HUES6 (cell line): ENCODE data around the gene HRH2.

Experiments
- H3K27ac ChIP-seq: 2 replicates; pipeline ENCODE4 v1.7.0; 2013; ENCODE audit warnings: low read depth, mild to moderate bottlenecking, low read length, inconsistent platforms
- H3K27me3 ChIP-seq: 2 replicates; pipeline ENCODE4 v1.6.1; 2013; ENCODE audit warnings: low read length; ENCODE audit not compliant: control insufficient read depth, insufficient read depth
- H3K36me3 ChIP-seq: 2 replicates; pipeline ENCODE4 v1.6.1; 2013; ENCODE audit warnings: low read length; ENCODE audit not compliant: control insufficient read depth, insufficient read depth
- H3K4me1 ChIP-seq: 2 replicates; pipeline ENCODE4 v1.6.1; 2013; ENCODE audit warnings: low read length; ENCODE audit not compliant: control insufficient read depth, insufficient read depth
- H3K4me3 ChIP-seq: 2 replicates; pipeline ENCODE4 v1.5.1; 2013; ENCODE audit warnings: low read depth, low read length
- H3K9ac ChIP-seq: one replicate; pipeline ENCODE4 v1.6.1; 2013; ENCODE audit warnings: mild to moderate bottlenecking, low read length
- H3K9me3 ChIP-seq: 2 replicates; pipeline ENCODE4 v1.6.1; 2013; ENCODE audit warnings: low read depth, low read length; ENCODE audit not compliant: control insufficient read depth, insufficient read depth

The HRH2 gene

DNA sequence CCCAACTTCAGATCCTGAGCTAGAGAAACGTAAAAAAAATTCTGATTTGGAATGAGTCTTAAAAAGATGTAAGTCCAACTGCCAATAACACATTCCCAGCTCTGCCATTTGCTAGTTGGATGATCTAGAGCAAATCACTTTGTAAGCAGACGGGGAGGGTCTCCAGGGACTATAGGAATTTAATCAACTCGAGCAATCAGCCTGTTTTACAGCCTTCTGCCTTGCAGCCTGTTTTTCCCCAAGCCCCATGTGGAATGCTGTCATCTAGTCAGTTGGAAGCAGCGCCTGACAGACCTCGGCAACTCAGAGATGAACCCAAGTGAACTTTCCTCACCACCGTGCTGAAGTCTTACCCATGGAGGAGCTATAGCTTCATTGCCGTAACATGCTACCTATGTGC is 34.8 kb upstream of the HRH2 start:
- H3K9ac ChIP-seq, result no peak overlapping the region
- no peak overlapping the region for H3K27ac ChIP-seq
- H3K27me3 ChIP-seq, result no peaks in the 10 kb centered on the region
- no peaks in the 10 kb centered on the region for H3K36me3 ChIP-seq
- H3K9me3 ChIP-seq, result peaks cover 30% of the 10 kb centered on the region
- peaks cover 4% of the 10 kb centered on the region; the same call in 1 of the 2 replicates for H3K4me1 ChIP-seq
- no peak overlapping the region for H3K4me3 ChIP-seq

DNA sequence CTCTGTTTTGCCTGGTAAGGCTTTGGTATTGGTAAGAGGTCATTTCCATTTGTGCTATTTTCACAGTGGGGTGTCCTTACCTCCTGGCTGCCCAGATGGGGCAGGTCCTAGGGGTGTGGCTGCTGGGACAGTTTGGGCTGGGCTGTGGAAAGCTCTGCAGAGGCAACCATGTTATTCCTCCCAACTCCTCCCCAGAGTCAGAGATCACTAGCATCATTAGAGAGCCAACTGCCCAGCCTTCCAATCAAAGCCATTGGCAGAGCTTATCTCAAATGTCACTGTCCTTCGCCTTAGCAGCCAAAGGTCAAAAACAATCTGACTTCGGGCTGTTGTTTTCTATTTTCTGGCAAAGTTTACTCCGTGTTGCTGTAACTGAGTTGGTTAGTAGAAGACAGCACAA is 33.6 kb upstream of the HRH2 start:
- Histone ChIP-seq H3K27ac (no peak overlapping the region), H3K4me3 (no peak overlapping the region), H3K27me3 (no peaks in the 10 kb centered on the region), H3K4me1 (no peaks in the 10 kb centered on the region), H3K9me3 (peaks cover 30% of the 10 kb centered on the region), H3K9ac (no peak overlapping the region), H3K36me3 (no peaks in the 10 kb centered on the region)

- no peak overlapping the region for H3K9ac ChIP-seq
- no peaks in the 10 kb centered on the region for H3K36me3 ChIP-seq
- H3K9me3 ChIP-seq, result peaks cover 20% of the 10 kb centered on the region
- H3K4me3 ChIP-seq, result no peak overlapping the region
- no peaks in the 10 kb centered on the region for H3K27me3 ChIP-seq
- H3K4me1 ChIP-seq, result no peaks in the 10 kb centered on the region
- no peak overlapping the region for H3K27ac ChIP-seq
These were observed 30.9 kb upstream of the HRH2 start for GRCh38 chr5:175627005-175627404.

- no peaks in the 10 kb centered on the region for H3K27me3 ChIP-seq
- H3K36me3 ChIP-seq, result no peaks in the 10 kb centered on the region
- H3K4me1 ChIP-seq, result no peaks in the 10 kb centered on the region
- no peak overlapping the region for H3K9ac ChIP-seq
- H3K4me3 ChIP-seq, result no peak overlapping the region
- H3K9me3 ChIP-seq, result peaks cover 13% of the 10 kb centered on the region
- H3K27ac ChIP-seq, result no peak overlapping the region
These were observed 30.1 kb upstream of the HRH2 start for GRCh38 chr5:175627739-175628138.

- Histone ChIP-seq H3K9ac (no peak overlapping the region), H3K36me3 (no peaks in the 10 kb centered on the region), H3K9me3 (peaks cover 9% of the 10 kb centered on the region; the same call in 1 of the 2 replicates), H3K27ac (no peak overlapping the region), H3K4me1 (0 out of 2 replicates have a peak, but pooled peaks cover 6% of the 10 kb centered on the region), H3K4me3 (no peak overlapping the region), H3K27me3 (no peaks in the 10 kb centered on the region)
These were observed 29.2 kb upstream of the HRH2 start for GRCh38 chr5:175628668-175629067.

DNA sequence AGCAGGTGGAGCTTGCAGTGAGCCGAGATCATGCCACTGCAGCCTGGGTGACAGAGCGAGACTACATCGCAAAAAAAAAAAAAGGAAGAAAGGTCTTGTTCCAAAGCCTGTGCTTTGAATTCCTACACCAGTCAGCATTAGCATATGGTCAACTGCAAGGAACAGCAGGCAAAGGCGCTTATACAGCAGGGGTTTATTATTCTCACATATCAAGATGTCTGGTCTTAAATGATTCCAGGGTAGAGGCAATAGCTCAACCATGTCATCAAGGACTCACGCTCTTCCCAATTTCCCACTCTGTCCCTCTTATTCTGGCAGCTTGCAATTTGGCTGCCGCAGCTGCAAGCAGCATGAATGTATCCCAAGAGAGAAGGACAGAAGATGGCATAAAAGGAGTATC is 28.6 kb upstream of the HRH2 start:
- Histone ChIP-seq H3K36me3 (no peaks in the 10 kb centered on the region), H3K4me1 (0 out of 2 replicates have a peak, but pooled peaks cover 7% of the 10 kb centered on the region), H3K9ac (no peak overlapping the region), H3K27me3 (no peaks in the 10 kb centered on the region), H3K27ac (no peak overlapping the region), H3K4me3 (no peak overlapping the region), H3K9me3 (peaks cover 9% of the 10 kb centered on the region; the same call in 1 of the 2 replicates)

- Histone ChIP-seq H3K4me3 (no peak overlapping the region), H3K9me3 (peaks cover 9% of the 10 kb centered on the region; the same call in 1 of the 2 replicates), H3K27me3 (no peaks in the 10 kb centered on the region), H3K36me3 (no peaks in the 10 kb centered on the region), H3K27ac (no peak overlapping the region), H3K9ac (no peak overlapping the region), H3K4me1 (0 out of 2 replicates have a peak, but pooled peaks cover 7% of the 10 kb centered on the region)
These were observed 28.1 kb upstream of the HRH2 start for GRCh38 chr5:175629793-175630192.

DNA sequence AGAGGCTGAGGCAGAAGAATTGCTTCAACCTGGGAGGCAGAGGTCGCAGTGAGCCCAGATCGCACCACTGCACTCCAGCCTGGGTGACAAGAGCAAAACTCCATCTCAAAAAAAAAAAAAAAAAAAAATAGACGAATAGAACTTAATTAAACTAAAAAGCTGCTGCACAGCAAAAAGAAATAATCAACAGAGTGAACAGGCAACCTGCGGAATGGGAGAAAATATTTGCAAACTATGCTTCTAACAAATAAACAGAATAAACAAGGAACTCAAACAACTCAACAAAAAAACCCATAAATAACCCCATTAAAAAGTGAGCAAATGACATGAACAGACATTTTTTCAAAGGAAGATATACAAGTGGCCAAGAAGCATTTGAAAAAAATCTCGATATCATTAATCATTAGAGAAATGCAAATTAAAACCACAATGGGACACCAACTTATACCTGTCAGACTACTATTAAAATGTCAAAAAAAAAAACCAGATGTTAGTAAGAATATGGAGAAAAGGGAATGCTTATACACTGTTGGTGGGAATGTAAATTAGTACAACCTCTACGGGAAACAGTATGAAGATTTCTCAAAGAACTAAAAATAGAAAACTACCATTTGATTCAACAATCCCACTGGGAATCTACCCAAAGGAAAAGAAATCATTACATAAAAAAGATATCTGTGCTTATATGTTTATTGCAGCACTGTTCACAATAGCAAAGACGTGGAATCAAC is 21.9 kb upstream of the HRH2 start:
- Histone ChIP-seq H3K36me3 (no peaks in the 10 kb centered on the region), H3K9me3 (peaks cover 7% of the 10 kb centered on the region), H3K4me3 (no peak overlapping the region), H3K27ac (no peak overlapping the region), H3K27me3 (no peaks in the 10 kb centered on the region), H3K9ac (no peak overlapping the region), H3K4me1 (peaks cover 24% of the 10 kb centered on the region)

DNA sequence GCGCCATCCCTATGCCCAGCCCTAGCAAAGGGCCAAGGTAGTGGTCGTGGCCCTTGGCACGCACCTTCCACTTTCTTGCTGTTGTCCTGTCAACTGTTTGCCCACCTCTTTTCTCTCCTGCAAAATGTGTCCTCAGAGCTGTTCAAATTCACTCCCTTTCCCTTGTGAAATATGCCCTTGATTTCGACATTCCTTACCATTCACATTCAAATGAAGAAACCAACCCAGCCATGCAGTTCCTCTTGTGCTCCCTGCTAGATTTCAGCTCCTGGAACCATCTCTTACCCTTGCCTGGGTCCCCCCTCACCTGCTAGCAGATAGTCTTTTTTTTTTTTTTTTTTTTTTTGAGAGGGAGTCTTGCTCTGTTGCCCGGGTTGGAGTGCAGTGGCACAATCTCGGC is 19.6 kb upstream of the HRH2 start:
- H3K36me3 ChIP-seq, result no peaks in the 10 kb centered on the region
- peaks cover 22% of the 10 kb centered on the region for H3K4me1 ChIP-seq
- H3K9me3 ChIP-seq, result peaks cover 7% of the 10 kb centered on the region
- no peak overlapping the region for H3K27ac ChIP-seq
- H3K4me3 ChIP-seq, result no peak overlapping the region
- no peak overlapping the region for H3K9ac ChIP-seq
- H3K27me3 ChIP-seq, result no peaks in the 10 kb centered on the region

DNA sequence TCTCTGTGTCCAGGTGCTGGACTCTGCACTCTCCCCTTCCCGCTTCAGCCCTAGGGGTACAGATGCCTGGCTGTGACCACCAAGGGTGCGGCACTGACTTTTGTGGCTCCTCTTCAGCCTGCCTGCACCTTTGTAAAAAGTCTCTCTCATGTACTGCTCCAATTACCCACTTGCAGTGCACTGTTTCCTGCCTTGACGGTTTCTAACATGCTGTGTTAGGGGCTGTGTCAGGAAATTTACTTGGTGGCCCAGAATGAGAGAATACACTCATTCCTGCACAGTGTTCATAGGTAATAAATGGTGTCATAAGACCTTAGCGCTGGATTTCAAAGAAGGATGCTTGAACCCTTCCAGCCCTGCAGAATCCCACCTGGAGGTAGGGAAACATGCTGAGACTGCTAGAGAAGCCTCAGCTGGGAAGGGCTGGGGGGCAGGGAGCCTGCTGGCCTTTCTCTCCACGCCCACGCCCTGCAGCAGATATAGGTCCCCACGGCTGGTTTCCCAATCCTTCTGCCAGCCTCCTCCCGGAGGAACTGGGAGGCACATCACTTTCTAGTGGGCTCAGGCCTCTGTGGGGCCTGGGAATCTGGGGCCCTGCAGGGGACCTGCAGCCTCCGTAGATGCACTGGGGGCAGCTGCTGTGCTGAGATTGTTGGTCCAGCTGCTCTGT is 17.6 kb upstream of the HRH2 start:
- H3K9me3 ChIP-seq, result peaks cover 7% of the 10 kb centered on the region
- H3K27ac ChIP-seq, result no peak overlapping the region
- no peak overlapping the region for H3K4me3 ChIP-seq
- H3K4me1 ChIP-seq, result peaks cover 18% of the 10 kb centered on the region
- H3K27me3 ChIP-seq, result no peaks in the 10 kb centered on the region
- no peak overlapping the region for H3K9ac ChIP-seq
- no peaks in the 10 kb centered on the region for H3K36me3 ChIP-seq

DNA sequence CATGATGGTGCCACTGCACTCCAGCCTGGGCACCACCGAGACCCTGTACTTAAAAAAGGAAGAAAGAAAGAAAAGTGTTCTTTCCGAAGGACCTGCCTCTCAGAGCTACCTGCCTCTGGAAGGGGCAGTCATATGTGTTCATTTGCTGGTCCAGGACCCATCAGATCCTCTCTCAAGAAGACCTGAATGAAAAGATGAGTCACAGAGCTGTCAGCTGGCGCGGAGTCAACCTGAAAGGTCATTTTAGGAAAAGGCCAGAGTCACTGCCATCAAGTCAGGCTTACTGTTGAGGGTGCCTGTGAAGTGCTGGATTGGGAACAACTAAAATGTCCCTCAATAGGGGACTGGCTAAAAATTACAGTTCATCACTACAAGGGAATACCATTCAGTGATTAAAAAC is 14.9 kb upstream of the HRH2 start:
- Histone ChIP-seq H3K4me1 (peaks cover 17% of the 10 kb centered on the region), H3K9ac (no peak overlapping the region), H3K27me3 (no peaks in the 10 kb centered on the region), H3K27ac (no peak overlapping the region), H3K36me3 (no peaks in the 10 kb centered on the region), H3K4me3 (no peak overlapping the region), H3K9me3 (peaks cover 15% of the 10 kb centered on the region)
